Astrocyte (in vitro differentiated cells and primary cell): ENCODE measurements around the gene LTBP2. TPM values are rescaled to one million over a fixed set of nuclear protein-coding genes. Genes with fewer than 3 reads are reported as not detected.

Experiments used
- DNase-seq: peaks from one replicate; pipeline ENCODE4 v3.0.0-alpha.2; 2010; ENCODE audit warnings: low read depth
- FAIRE-seq: peaks from 2 replicates; lab custom pipeline; 2011; peaks lifted over from hg19 to GRCh38; lab: Jason Lieb, UNC
- H2AFZ ChIP-seq: 2 replicates; pipeline ENCODE4 v1.6.0; 2012; ENCODE audit warnings: low read depth, low read length, inconsistent platforms
- H3K27ac ChIP-seq: 2 replicates; pipeline ENCODE4 v1.5.1; 2011; ENCODE audit warnings: low read depth, low read length, inconsistent platforms
- H3K27me3 ChIP-seq: 2 replicates; pipeline ENCODE4 v1.6.0; 2011; ENCODE audit warnings: low read length, inconsistent platforms; ENCODE audit not compliant: insufficient read depth
- H3K36me3 ChIP-seq: 2 replicates; pipeline ENCODE4 v1.5.1; 2011; ENCODE audit warnings: low read length, inconsistent platforms; ENCODE audit not compliant: insufficient read depth
- H3K4me1 ChIP-seq: 2 replicates; pipeline ENCODE4 v1.5.1; 2011; ENCODE audit warnings: low read length, inconsistent platforms; ENCODE audit not compliant: insufficient read depth
- H3K4me2 ChIP-seq: 2 replicates; pipeline ENCODE4 v1.6.0; 2012; ENCODE audit warnings: low read length, inconsistent platforms
- H3K4me3 ChIP-seq: 2 replicates; pipeline ENCODE4 v1.5.1; 2011; ENCODE audit warnings: low read depth, mild to moderate bottlenecking, low read length, inconsistent platforms; ENCODE audit not compliant: insufficient read depth
- H3K79me2 ChIP-seq: 2 replicates; pipeline ENCODE4 v1.6.0; 2012; ENCODE audit warnings: mild to moderate bottlenecking, low read length, inconsistent platforms; ENCODE audit not compliant: insufficient read depth
- H3K9ac ChIP-seq: 2 replicates; pipeline ENCODE4 v1.6.0; 2012; ENCODE audit warnings: mild to moderate bottlenecking, low read length, inconsistent platforms
- H3K9me3 ChIP-seq: 2 replicates; pipeline ENCODE4 v1.5.1; 2012; ENCODE audit warnings: low read depth, mild to moderate bottlenecking, low read length, inconsistent platforms; ENCODE audit not compliant: insufficient read depth
- H4K20me1 ChIP-seq: 2 replicates; pipeline ENCODE4 v1.6.0; 2012; ENCODE audit warnings: low read length, inconsistent platforms; ENCODE audit not compliant: insufficient read depth
- H3K27ac Mint-ChIP-seq: one replicate; pipeline ENCODE4 v1.8.0; 2021; ENCODE audit warnings: mild to moderate bottlenecking, mixed read lengths; ENCODE audit not compliant: unreplicated experiment
- H3K27me3 Mint-ChIP-seq: one replicate; pipeline ENCODE4 v1.8.0; 2021; ENCODE audit warnings: low read depth, mixed read lengths; ENCODE audit not compliant: unreplicated experiment
- H3K36me3 Mint-ChIP-seq: one replicate; pipeline ENCODE4 v1.8.0; 2021; ENCODE audit warnings: low read depth, mixed read lengths; ENCODE audit not compliant: unreplicated experiment
- H3K4me1 Mint-ChIP-seq: one replicate; pipeline ENCODE4 v1.8.0; 2021; ENCODE audit warnings: low read depth, mixed read lengths; ENCODE audit not compliant: unreplicated experiment
- H3K4me3 Mint-ChIP-seq: one replicate; pipeline ENCODE4 v1.8.0; 2021; ENCODE audit warnings: mild to moderate bottlenecking, moderate library complexity, mixed read lengths; ENCODE audit not compliant: unreplicated experiment
- H3K9me3 Mint-ChIP-seq: one replicate; pipeline ENCODE4 v1.8.0; 2021; ENCODE audit warnings: mild to moderate bottlenecking, mixed read lengths; ENCODE audit not compliant: unreplicated experiment
- CTCF ChIP-seq: IDR thresholded peaks from 2 replicates; pipeline ENCODE4 v1.5.1; 2011; ENCODE audit warnings: low read depth, mild to moderate bottlenecking, inconsistent platforms, low read length, moderate library complexity; ENCODE audit not compliant: insufficient read depth
- EZH2 ChIP-seq: IDR thresholded peaks from 2 replicates; pipeline ENCODE4 v1.6.1; 2012; ENCODE audit warnings: mild to moderate bottlenecking, low read length, inconsistent platforms; ENCODE audit not compliant: insufficient read depth
- total RNA-seq: library from RNA; stranded (reverse); gene quantifications from 2 replicates; pipeline ENCODE4 v1.2.1, GENCODE V29; 2021

LTBP2 gene
- total RNA-seq, 1 donor from 2014 or later = 162 TPM

- no peak overlapping the region for H3K27ac Mint-ChIP-seq
- Histone ChIP-seq H4K20me1 (no peaks in the 10 kb centered on the region), H3K27me3 (no peaks in the 10 kb centered on the region), H3K27ac (peak overlapping the region; percentile 73), H3K4me2 (peak overlapping the region; percentile 58), H2AFZ (no peak overlapping the region), H3K9ac (peak overlapping the region; percentile 56), H3K4me1 (peaks cover 43% of the 10 kb centered on the region), H3K36me3 (peaks cover 12% of the 10 kb centered on the region), H3K9me3 (no peaks in the 10 kb centered on the region), H3K4me3 (no peak overlapping the region), H3K79me2 (no peaks in the 10 kb centered on the region)
- peaks cover 8% of the 10 kb centered on the region for H3K27me3 Mint-ChIP-seq
- H3K4me1 Mint-ChIP-seq = peaks cover 23% of the 10 kb centered on the region
- peaks cover 45% of the 10 kb centered on the region for H3K36me3 Mint-ChIP-seq
- H3K9me3 Mint-ChIP-seq = peaks cover 3% of the 10 kb centered on the region
- no peak overlapping the region for H3K4me3 Mint-ChIP-seq
- TF ChIP-seq CTCF = no peak
- no peak for TF ChIP-seq EZH2
- peak; percentile 69 for DNase-seq
- no peak for FAIRE-seq
Observed at GRCh38 chr14:74510223-74510931, 101.7 kb downstream of the LTBP2 start.

- Histone ChIP-seq H4K20me1 (no peaks in the 10 kb centered on the region), H3K9ac (peak overlapping the region; percentile 56), H2AFZ (no peak overlapping the region), H3K27me3 (no peaks in the 10 kb centered on the region), H3K4me2 (peak overlapping the region; percentile 58), H3K4me3 (no peak overlapping the region), H3K79me2 (no peaks in the 10 kb centered on the region), H3K4me1 (peaks cover 36% of the 10 kb centered on the region), H3K27ac (peak overlapping the region; percentile 73), H3K36me3 (peaks cover 12% of the 10 kb centered on the region), H3K9me3 (no peaks in the 10 kb centered on the region)
- no peak overlapping the region for H3K27ac Mint-ChIP-seq
- TF ChIP-seq CTCF (no peak), EZH2 (no peak)
- H3K36me3 Mint-ChIP-seq = peaks cover 42% of the 10 kb centered on the region
- no peak for DNase-seq
- H3K4me3 Mint-ChIP-seq = no peak overlapping the region
- no peak for FAIRE-seq
- H3K27me3 Mint-ChIP-seq = peaks cover 8% of the 10 kb centered on the region
- H3K9me3 Mint-ChIP-seq = peaks cover 3% of the 10 kb centered on the region
- H3K4me1 Mint-ChIP-seq = peaks cover 21% of the 10 kb centered on the region
Observed at GRCh38 chr14:74509587-74510222, 102.3 kb downstream of the LTBP2 start.
